ENCODE measurements around the gene FRMD3. TPM values are rescaled to one million over a fixed set of nuclear protein-coding genes. Genes with fewer than 3 reads are reported as not detected.

FRMD3 gene
- total RNA-seq, 1 experiment from 2014 or later = 14.5 TPM

DNA sequence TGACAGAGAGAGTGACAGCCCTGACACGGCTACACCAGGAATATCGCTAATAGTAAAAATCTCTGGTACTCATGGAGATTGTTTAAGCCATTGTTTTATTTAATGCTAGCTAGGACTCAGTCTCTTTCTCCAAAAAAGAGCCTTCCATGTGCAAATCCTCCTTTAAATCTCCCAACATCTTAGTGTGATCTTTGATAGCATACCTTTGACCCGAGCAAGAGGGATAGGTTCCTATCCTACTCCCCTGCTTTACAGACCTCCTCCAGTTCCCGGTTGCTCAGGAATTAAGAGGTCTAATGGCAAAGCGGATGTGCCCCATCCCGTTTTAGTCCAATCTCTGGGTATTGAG lies 663 bp upstream of the FRMD3 start:
- no peak for DNase-seq (ENCODE audit: low read depth, low spot score)
- H3K36me3 ChIP-seq (ENCODE audit: control insufficient read depth, insufficient read depth, low read length) = no peaks in the 10 kb centered on the region
- H3K4me3 ChIP-seq (ENCODE audit: low read depth in 2 of 2, low read length in 2 of 2) = peak overlapping the region; percentile 66 to 74
- no peaks in the 10 kb centered on the region for H3K9me3 ChIP-seq (ENCODE audit: control insufficient read depth, insufficient read depth, low read depth, low read length)
- ATAC-seq = no peak
- CTCF ChIA-PET = interaction anchor here (0.7 kb wide), 1 partner anchor 1667 kb away, joined by 9 read pairs; no protein-coding TSS in a partner anchor
- TF ChIP-seq, protein P1, sequence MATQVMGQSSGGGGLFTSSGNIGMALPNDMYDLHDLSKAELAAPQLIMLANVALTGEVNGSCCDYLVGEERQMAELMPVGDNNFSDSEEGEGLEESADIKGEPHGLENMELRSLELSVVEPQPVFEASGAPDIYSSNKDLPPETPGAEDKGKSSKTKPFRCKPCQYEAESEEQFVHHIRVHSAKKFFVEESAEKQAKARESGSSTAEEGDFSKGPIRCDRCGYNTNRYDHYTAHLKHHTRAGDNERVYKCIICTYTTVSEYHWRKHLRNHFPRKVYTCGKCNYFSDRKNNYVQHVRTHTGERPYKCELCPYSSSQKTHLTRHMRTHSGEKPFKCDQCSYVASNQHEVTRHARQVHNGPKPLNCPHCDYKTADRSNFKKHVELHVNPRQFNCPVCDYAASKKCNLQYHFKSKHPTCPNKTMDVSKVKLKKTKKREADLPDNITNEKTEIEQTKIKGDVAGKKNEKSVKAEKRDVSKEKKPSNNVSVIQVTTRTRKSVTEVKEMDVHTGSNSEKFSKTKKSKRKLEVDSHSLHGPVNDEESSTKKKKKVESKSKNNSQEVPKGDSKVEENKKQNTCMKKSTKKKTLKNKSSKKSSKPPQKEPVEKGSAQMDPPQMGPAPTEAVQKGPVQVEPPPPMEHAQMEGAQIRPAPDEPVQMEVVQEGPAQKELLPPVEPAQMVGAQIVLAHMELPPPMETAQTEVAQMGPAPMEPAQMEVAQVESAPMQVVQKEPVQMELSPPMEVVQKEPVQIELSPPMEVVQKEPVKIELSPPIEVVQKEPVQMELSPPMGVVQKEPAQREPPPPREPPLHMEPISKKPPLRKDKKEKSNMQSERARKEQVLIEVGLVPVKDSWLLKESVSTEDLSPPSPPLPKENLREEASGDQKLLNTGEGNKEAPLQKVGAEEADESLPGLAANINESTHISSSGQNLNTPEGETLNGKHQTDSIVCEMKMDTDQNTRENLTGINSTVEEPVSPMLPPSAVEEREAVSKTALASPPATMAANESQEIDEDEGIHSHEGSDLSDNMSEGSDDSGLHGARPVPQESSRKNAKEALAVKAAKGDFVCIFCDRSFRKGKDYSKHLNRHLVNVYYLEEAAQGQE (IDR thresholded peaks at IDR 0.05; ENCODE audit: insufficient read depth in 1 of 2, low read depth in 2 of 2, low read length in 1 of 2) = no peak
- TF ChIP-seq, protein P2, sequence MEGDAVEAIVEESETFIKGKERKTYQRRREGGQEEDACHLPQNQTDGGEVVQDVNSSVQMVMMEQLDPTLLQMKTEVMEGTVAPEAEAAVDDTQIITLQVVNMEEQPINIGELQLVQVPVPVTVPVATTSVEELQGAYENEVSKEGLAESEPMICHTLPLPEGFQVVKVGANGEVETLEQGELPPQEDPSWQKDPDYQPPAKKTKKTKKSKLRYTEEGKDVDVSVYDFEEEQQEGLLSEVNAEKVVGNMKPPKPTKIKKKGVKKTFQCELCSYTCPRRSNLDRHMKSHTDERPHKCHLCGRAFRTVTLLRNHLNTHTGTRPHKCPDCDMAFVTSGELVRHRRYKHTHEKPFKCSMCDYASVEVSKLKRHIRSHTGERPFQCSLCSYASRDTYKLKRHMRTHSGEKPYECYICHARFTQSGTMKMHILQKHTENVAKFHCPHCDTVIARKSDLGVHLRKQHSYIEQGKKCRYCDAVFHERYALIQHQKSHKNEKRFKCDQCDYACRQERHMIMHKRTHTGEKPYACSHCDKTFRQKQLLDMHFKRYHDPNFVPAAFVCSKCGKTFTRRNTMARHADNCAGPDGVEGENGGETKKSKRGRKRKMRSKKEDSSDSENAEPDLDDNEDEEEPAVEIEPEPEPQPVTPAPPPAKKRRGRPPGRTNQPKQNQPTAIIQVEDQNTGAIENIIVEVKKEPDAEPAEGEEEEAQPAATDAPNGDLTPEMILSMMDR (IDR thresholded peaks at IDR 0.05) = peak; percentile 50
- TF ChIP-seq TCF7L2 (IDR thresholded peaks at IDR 0.05; ENCODE audit: low read depth, low read length) = no peak
- no TSS peak for BruUV-seq (replicated peaks)
- POLR2A ChIA-PET = no interaction called here
- peak overlapping the region; percentile 74 for H3K27ac ChIP-seq (ENCODE audit: low read length)
- intact Hi-C loops (cut with micrococcal nuclease; ENCODE audit: unreplicated experiment) (loop anchor here (5.0 kb wide), 1 partner anchor 202 kb away; no protein-coding TSS in a partner anchor), in situ Hi-C loops (cut with HindIII; ENCODE audit: low pct_unique_long_range_greater_than_20kb, low sequenced_read_pairs) (no loop called here)
- H3K4me1 ChIP-seq (ENCODE audit: control insufficient read depth, insufficient read depth, low read length) = peaks cover 11% of the 10 kb centered on the region; the same call in 1 of the 2 replicates
- H3K27me3 ChIP-seq (ENCODE audit: control insufficient read depth, insufficient read depth, low read length) = no peaks in the 10 kb centered on the region

DNA sequence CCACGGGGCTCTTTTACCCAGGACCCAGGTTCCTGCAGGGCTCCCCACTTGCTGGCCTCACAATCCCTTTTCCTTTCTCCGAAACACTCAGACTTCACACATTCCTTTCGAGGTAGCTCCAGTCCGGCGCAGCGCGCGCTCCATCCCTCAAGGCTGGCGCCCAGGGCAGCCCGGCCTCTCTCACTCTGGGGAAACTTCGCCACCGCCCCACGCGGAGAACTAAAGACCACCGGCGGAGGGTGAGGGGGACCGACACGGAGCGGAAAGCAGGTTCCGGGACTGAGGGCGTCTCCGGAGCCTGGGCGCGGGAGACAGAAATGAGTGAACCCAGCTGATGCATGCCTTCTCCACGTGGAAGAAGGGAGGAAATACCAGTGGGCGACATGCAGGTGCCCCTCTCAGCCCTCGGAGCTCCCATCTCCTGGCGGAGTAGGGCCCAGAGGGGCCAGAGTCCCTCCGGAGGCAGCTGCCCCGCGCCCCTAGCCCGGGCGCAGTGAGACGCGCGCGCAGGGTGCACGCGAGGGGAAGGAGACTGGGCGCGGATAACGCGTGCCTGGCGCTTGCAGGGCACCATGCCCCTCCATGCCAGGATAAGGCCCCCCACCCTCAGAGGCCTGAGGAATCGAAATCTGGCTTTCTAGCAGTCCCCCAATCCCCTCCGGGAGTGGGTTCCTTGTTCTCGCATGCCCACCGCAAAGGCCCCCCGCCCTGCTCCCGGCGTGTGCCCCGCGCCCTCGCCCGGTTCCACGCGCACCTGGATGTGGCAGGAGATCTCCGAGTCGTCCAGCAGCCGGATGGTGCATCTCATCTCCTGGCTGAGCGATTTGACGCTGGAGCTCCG lies 650 bp downstream of the FRMD3 start:
- no peaks in the 10 kb centered on the region for H3K9me3 ChIP-seq (ENCODE audit: control insufficient read depth, insufficient read depth, low read depth, low read length)
- no peaks in the 10 kb centered on the region for H3K27me3 ChIP-seq (ENCODE audit: control insufficient read depth, insufficient read depth, low read length)
- no peak for TF ChIP-seq TCF7L2 (IDR thresholded peaks at IDR 0.05; ENCODE audit: low read depth, low read length)
- no peak for TF ChIP-seq POLR2AphosphoS5 (IDR thresholded peaks at IDR 0.05; ENCODE audit: low read depth, low read length)
- no peak for TF ChIP-seq SIN3A (IDR thresholded peaks at IDR 0.05; ENCODE audit: borderline replicate concordance, insufficient read depth, low read depth, low read length)
- TF ChIP-seq, protein P2 (IDR thresholded peaks at IDR 0.05) = no peak
- TF ChIP-seq, protein P1 (IDR thresholded peaks at IDR 0.05; ENCODE audit: insufficient read depth in 1 of 2, low read depth in 2 of 2, low read length in 1 of 2) = no peak
- DNase-seq (ENCODE audit: low read depth, low spot score) (no peak), ATAC-seq (peak; percentile 27)
- H3K27ac ChIP-seq (ENCODE audit: low read length) = peak overlapping the region; percentile 80
- BruUV-seq (replicated peaks) = no TSS peak
- no peaks in the 10 kb centered on the region for H3K36me3 ChIP-seq (ENCODE audit: control insufficient read depth, insufficient read depth, low read length)
- H3K4me1 ChIP-seq (ENCODE audit: control insufficient read depth, insufficient read depth, low read length) = peaks cover 13% of the 10 kb centered on the region
- ChIA-PET POLR2A (no interaction called here), CTCF (interaction anchor here (0.6 kb wide), 1 partner anchor 191 kb away, joined by 3 read pairs; no protein-coding TSS in a partner anchor)
- in situ Hi-C loops (cut with HindIII; ENCODE audit: low pct_unique_long_range_greater_than_20kb, low sequenced_read_pairs) (no loop called here), intact Hi-C loops (cut with micrococcal nuclease; ENCODE audit: unreplicated experiment) (loop anchor here (5.0 kb wide), 1 partner anchor 200 kb away; no protein-coding TSS in a partner anchor)
- peak overlapping the region; percentile 66 to 74 for H3K4me3 ChIP-seq (ENCODE audit: low read depth in 2 of 2, low read length in 2 of 2)

Measured in Panc1 (cell line).